HL-60 (cell line): ENCODE data around the gene SCYL3.

Experiments
- CTCF ChIP-seq: IDR thresholded peaks from one replicate; pipeline ENCODE4 v1.5.1; 2011; ENCODE audit warnings: low read length, control low read depth, inconsistent platforms; ENCODE audit not compliant: insufficient read depth
- POLR2AphosphoS5 ChIP-seq: IDR thresholded peaks from 2 replicates; pipeline ENCODE4 v1.6.1; 2012; ENCODE audit warnings: low read depth
- TF ChIP-seq, protein P1 (sequence below): IDR thresholded peaks from 2 replicates; pipeline ENCODE4 v1.6.1; 2012; ENCODE audit warnings: low read depth; ENCODE audit not compliant: insufficient replicate concordance

GRCh38 chr1:169844941-169845608 is 48.6 kb downstream of the SCYL3 start:
- TF ChIP-seq CTCF: no peak
- no peak for TF ChIP-seq POLR2AphosphoS5
- TF ChIP-seq, protein P1, sequence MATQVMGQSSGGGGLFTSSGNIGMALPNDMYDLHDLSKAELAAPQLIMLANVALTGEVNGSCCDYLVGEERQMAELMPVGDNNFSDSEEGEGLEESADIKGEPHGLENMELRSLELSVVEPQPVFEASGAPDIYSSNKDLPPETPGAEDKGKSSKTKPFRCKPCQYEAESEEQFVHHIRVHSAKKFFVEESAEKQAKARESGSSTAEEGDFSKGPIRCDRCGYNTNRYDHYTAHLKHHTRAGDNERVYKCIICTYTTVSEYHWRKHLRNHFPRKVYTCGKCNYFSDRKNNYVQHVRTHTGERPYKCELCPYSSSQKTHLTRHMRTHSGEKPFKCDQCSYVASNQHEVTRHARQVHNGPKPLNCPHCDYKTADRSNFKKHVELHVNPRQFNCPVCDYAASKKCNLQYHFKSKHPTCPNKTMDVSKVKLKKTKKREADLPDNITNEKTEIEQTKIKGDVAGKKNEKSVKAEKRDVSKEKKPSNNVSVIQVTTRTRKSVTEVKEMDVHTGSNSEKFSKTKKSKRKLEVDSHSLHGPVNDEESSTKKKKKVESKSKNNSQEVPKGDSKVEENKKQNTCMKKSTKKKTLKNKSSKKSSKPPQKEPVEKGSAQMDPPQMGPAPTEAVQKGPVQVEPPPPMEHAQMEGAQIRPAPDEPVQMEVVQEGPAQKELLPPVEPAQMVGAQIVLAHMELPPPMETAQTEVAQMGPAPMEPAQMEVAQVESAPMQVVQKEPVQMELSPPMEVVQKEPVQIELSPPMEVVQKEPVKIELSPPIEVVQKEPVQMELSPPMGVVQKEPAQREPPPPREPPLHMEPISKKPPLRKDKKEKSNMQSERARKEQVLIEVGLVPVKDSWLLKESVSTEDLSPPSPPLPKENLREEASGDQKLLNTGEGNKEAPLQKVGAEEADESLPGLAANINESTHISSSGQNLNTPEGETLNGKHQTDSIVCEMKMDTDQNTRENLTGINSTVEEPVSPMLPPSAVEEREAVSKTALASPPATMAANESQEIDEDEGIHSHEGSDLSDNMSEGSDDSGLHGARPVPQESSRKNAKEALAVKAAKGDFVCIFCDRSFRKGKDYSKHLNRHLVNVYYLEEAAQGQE: no peak
